GM12872 (cell line): ENCODE data around the gene SLC26A5.

Source experiments
- TF ChIP-seq, protein P1 (sequence below): IDR thresholded peaks from 3 replicates; pipeline ENCODE4 v1.5.1; 2011; ENCODE audit warnings: low read depth, mild to moderate bottlenecking, low read length, moderate library complexity; ENCODE audit not compliant: insufficient read depth

The SLC26A5 gene

DNA sequence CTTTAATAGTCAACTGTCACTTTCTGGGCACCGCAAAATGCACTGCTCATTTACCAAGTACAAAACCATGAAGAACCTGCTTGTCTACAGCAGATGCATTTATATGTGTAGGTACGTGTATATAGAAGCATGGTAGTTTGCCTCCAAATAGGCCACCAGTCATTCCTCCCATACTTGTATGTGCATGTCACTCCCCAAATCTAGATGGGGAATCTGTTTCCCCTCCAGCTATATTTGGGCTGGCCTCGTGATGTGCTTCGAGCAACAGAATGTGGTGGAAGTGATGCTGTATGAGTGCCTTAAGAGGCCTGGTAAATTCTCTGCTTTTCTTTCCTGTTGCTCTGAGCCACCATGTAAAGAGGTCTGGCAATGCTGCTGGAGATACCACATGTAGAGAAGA lies 51.4 kb downstream of the SLC26A5 start:
- TF ChIP-seq, protein P1, sequence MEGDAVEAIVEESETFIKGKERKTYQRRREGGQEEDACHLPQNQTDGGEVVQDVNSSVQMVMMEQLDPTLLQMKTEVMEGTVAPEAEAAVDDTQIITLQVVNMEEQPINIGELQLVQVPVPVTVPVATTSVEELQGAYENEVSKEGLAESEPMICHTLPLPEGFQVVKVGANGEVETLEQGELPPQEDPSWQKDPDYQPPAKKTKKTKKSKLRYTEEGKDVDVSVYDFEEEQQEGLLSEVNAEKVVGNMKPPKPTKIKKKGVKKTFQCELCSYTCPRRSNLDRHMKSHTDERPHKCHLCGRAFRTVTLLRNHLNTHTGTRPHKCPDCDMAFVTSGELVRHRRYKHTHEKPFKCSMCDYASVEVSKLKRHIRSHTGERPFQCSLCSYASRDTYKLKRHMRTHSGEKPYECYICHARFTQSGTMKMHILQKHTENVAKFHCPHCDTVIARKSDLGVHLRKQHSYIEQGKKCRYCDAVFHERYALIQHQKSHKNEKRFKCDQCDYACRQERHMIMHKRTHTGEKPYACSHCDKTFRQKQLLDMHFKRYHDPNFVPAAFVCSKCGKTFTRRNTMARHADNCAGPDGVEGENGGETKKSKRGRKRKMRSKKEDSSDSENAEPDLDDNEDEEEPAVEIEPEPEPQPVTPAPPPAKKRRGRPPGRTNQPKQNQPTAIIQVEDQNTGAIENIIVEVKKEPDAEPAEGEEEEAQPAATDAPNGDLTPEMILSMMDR, result no peak

DNA sequence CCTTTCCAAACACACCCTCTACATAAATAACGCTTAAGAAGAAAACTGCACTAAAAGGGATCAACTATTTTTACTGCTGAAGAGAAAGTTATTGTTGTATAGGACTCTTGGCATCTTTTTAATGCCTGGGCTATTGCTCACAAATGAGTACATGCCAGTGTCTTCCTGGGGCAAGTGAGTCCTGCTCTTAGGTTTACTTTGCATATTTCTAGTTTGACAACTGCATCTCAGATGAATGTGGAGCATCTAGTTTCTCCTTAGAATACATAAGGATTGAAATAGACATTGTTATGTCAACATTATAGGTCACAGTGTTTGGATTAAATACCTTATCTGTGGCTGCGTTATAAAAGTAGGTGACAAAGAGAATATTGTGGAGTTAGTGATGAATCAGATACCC lies 54.0 kb downstream of the SLC26A5 start:
- TF ChIP-seq, protein P1, result no peak

DNA sequence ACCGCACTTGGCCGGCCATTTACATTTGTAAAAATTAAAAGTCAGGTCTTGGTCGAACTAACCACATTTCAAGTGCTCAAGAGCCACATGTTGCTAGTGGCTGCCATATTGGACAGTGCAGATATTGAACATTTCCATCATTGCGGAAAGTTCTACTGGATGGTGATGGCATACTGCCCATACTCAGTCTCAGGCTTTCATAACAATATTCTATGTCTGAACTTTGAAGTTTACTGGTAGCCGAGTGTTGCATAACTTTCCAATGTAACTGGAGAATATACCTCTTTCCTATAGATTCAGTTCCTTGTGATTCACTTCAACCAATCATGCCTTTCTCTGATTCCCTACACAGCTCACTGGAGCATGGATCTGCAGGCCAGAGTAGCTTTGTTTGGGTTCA lies 54.9 kb downstream of the SLC26A5 start:
- TF ChIP-seq, protein P1, result no peak

DNA sequence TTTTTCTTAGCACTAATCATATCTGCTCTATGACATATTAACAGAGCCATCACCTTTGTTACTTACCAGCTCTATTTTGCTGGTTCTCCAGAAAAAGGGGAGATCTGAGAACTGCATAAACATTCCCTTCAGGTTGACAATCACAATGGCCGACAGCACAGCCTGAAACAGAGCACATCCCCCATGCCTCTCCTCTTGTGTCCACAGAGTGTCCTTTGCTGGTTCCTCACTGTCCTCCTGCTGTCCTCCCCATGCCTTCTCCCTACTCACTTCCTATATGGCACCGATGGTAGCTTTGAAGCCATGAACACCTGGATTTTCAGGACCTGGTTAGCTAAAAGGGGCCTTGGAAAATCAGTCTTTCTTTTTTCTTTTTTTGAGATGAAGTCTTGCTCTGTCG lies 56.7 kb downstream of the SLC26A5 start:
- TF ChIP-seq, protein P1, result no peak

DNA sequence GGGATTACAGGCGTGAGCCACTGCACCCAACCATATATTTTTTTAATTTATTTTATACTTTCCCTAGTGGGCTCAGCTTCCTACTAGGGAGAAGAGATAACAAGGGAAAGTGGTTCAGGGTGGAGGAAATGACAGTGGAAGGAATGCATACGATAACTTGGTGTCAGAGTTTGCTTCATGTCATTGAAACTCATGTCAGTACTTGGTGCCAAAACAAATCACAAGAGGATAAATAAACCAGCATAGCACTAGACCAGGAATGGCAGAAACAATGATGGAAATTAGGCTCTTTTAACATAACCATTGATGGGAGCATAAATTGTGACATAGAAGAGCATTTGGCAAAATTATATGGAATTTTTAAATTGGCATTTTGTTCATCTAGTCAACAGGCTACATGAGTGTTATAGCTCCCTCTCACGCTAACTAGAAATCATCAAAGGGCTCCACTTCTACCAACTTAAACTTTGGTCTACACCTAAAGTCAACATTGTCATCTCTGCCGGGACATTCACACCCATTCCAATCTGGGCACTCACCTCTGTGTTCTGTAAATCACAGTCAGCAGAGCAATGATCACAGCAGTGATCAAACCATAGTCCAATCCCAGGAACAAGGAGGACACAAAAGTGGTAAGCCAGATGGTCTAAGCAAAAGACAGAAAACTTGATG lies 57.4 kb downstream of the SLC26A5 start:
- TF ChIP-seq, protein P1, result no peak

DNA sequence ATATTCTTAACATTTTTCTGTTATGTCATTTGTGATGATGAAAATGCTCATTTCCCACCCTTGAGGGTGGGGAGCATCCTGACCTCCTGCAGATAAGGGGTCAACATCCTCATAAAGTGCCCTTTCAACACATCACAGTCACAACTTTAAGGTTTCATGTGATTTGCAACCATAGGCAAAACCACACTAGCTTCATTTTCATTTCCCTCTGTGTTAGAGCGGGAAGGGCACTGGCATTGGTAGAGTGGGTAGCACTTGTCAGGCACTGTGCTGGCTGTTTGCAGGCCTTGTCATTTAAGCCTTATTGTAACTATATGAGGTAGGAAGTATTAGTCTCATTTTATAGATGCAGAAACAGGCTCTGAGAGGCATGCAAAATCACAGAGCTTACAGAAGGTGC lies 58.8 kb downstream of the SLC26A5 start:
- TF ChIP-seq, protein P1, result no peak

DNA sequence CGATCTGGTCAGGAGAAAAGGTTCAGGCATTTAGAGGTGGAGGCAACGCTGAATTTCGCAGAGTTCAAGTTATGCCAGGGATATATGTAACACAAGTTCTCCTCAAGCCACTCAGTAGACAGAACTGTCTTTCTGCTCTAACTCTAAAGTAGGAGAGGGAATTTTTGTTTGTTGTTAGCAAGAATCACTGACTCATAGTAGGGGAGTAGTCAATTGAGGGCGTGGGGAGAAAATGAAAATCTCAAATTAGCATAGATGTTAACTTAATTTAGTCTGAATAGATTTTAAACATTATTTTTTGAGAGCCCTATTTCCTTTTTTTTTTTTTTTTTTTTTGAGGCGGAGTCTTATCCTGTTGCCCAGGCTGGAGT lies 64.0 kb downstream of the SLC26A5 start:
- TF ChIP-seq, protein P1, result no peak
